Endothelial cell of umbilical vein (primary cell): ENCODE results near the gene FLRT2.

Source experiments
- CTCF ChIP-seq, 2 donors: IDR thresholded peaks; 1 replicate in 1 of 2; 2 replicates in 1 of 2; pipeline ENCODE4 v1.5.1; 2011; ENCODE audit warnings: low read length in 2 of 2, mild to moderate bottlenecking in 2 of 2, moderate library complexity in 2 of 2, control low read depth in 1 of 2, inconsistent platforms in 1 of 2, low read depth in 1 of 2; ENCODE audit not compliant: insufficient read depth in 1 of 2; ENCODE audit errors: extremely low read depth in 1 of 2
- EZH2 ChIP-seq: IDR thresholded peaks from 2 replicates; pipeline ENCODE4 v1.6.1; 2012; ENCODE audit warnings: borderline replicate concordance, low read depth, mild to moderate bottlenecking, moderate library complexity, low read length, inconsistent platforms; ENCODE audit not compliant: severe bottlenecking
- FOS ChIP-seq: IDR thresholded peaks from 2 replicates; pipeline ENCODE4 v1.6.1; 2011; ENCODE audit warnings: mild to moderate bottlenecking, low read length, moderate library complexity, borderline replicate concordance; ENCODE audit not compliant: insufficient read depth
- GATA2 ChIP-seq: IDR thresholded peaks from 2 replicates; pipeline ENCODE4 v1.7.0; 2011; ENCODE audit warnings: low read depth, mild to moderate bottlenecking, moderate library complexity, mixed read lengths, low read length; ENCODE audit not compliant: insufficient read length, insufficient read depth
- JUN ChIP-seq: IDR thresholded peaks from 2 replicates; pipeline ENCODE4 v1.6.1; 2011; ENCODE audit warnings: borderline replicate concordance, low read depth; ENCODE audit not compliant: insufficient read length, insufficient read depth
- MYC ChIP-seq: IDR thresholded peaks from one replicate; pipeline ENCODE4 v1.6.1; 2011; ENCODE audit warnings: mild to moderate bottlenecking, low read depth, low read length
- POLR2A ChIP-seq: IDR thresholded peaks from 2 replicates; pipeline ENCODE4 v1.6.1; 2012; ENCODE audit warnings: low read depth, mild to moderate bottlenecking, control low read depth, low read length
- POLR2AphosphoS5 ChIP-seq: IDR thresholded peaks from 2 replicates; pipeline ENCODE4 v1.6.1; 2012; ENCODE audit warnings: low read depth, mild to moderate bottlenecking, control low read depth, low read length, moderate library complexity; ENCODE audit not compliant: insufficient read depth
- TF ChIP-seq, protein P1 (sequence below): IDR thresholded peaks from 2 replicates; pipeline ENCODE4 v1.6.1; 2011; ENCODE audit not compliant: insufficient read depth, insufficient read length

- no peak for TF ChIP-seq POLR2A
- TF ChIP-seq CTCF (IDR thresholded peaks at IDR 0.05; ENCODE audit: extremely low read depth in 1 of 2, insufficient read depth in 1 of 2, low read depth in 1 of 2, low read length in 2 of 2), result no peak
- no peak for TF ChIP-seq POLR2AphosphoS5
- TF ChIP-seq, protein P1, sequence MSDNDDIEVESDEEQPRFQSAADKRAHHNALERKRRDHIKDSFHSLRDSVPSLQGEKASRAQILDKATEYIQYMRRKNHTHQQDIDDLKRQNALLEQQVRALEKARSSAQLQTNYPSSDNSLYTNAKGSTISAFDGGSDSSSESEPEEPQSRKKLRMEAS, result no peak
- no peak for TF ChIP-seq FOS
- no peak for TF ChIP-seq JUN
- TF ChIP-seq GATA2, result no peak
- no peak for TF ChIP-seq MYC
- no peak for TF ChIP-seq EZH2
Observed at GRCh38 chr14:85601246-85601645, 71.3 kb downstream of the FLRT2 start.
